D721Med (cell line): ENCODE data around the gene GIPC1.

Experiments
- DNase-seq: peaks from one replicate; pipeline ENCODE4 v3.0.0; 2011; ENCODE audit warnings: low spot score; ENCODE audit not compliant: insufficient read length
- FAIRE-seq: peaks from 2 replicates; lab custom pipeline; 2011; peaks lifted over from hg19 to GRCh38; lab: Jason Lieb, UNC
- CTCF ChIP-seq: IDR thresholded peaks from 2 replicates; pipeline ENCODE4 v1.5.1; 2012; ENCODE audit warnings: mild to moderate bottlenecking, control low read depth; ENCODE audit not compliant: insufficient read depth; ENCODE audit errors: missing control alignments

GIPC1 gene

GRCh38 chr19:14449321-14449720 is 46.6 kb downstream of the GIPC1 start:
- FAIRE-seq (no peak), DNase-seq (no peak)
- no peak for TF ChIP-seq CTCF

- DNase-seq (no peak), FAIRE-seq (no peak)
- no peak for TF ChIP-seq CTCF
These were observed 49.4 kb downstream of the GIPC1 start for GRCh38 chr19:14446336-14447036.

GRCh38 chr19:14443632-14444216 is 52.2 kb downstream of the GIPC1 start:
- FAIRE-seq: no peak

GRCh38 chr19:14442891-14443631 is 52.9 kb downstream of the GIPC1 start:
- TF ChIP-seq CTCF: no peak
- FAIRE-seq (no peak), DNase-seq (no peak)

More at GRCh38 chr19:14443632-14444216, 52.2 kb downstream of the GIPC1 start:
- DNase-seq: no peak
- no peak for TF ChIP-seq CTCF

GRCh38 chr19:14441041-14441938 is 54.6 kb downstream of the GIPC1 start:
- FAIRE-seq (no peak), DNase-seq (no peak)
- TF ChIP-seq CTCF: no peak

GRCh38 chr19:14440049-14440448 is 55.9 kb downstream of the GIPC1 start:
- TF ChIP-seq CTCF: no peak
- FAIRE-seq (no peak), DNase-seq (no peak)
